ENCODE results near the gene TMC3. TPM values are rescaled to one million over a fixed set of nuclear protein-coding genes. Genes with fewer than 3 reads are reported as not detected.

TMC3 gene
- total and polyA plus RNA-seq, 4 donors = 0.02 to 0.13 TPM; not detected in 2

DNA sequence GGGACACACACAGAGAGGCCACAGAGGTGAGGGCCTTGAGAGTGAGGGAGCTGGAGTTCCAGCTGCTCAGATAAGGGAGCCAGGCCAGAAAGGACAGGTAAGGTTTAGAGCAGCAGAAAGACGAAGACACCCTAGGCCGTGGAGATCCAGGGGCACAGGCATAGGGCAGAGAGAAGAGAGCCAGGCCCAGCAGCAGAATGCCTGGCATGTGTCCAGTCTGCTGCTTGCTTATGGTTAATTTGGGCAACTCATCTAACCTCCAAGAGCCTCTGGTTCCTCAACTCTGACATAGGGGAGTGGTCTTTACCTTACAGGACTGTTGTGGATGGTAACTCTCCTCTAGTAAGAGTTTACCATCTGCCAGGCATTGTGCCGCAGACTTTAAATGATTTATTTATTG is 86.0 kb downstream of the TMC3 start:
- H3K4me3 ChIP-seq (ENCODE audit: low read depth in 1 of 3, low read length in 3 of 3) = no peak overlapping the region
- H3K36me3 ChIP-seq (ENCODE audit: control insufficient read depth in 4 of 4, insufficient read depth in 3 of 4, low read depth in 1 of 4, low read length in 3 of 4) = no peaks in the 10 kb centered on the region
- no peaks in the 10 kb centered on the region for H3K27me3 ChIP-seq (ENCODE audit: control insufficient read depth in 4 of 4, insufficient read depth in 4 of 4, low read length in 3 of 4)
- H3K9ac ChIP-seq (ENCODE audit: low read depth in 1 of 2, low read length in 2 of 2) = no peak overlapping the region
- no peak for DNase-seq (ENCODE audit: low spot score)
- H3K27ac ChIP-seq (ENCODE audit: low read depth in 1 of 2, low read length in 2 of 2) = no peak overlapping the region
- H3K9me3 ChIP-seq (ENCODE audit: control insufficient read depth in 4 of 4, low read length in 3 of 4) = no peaks in the 10 kb centered on the region
- TF ChIP-seq, protein P1, sequence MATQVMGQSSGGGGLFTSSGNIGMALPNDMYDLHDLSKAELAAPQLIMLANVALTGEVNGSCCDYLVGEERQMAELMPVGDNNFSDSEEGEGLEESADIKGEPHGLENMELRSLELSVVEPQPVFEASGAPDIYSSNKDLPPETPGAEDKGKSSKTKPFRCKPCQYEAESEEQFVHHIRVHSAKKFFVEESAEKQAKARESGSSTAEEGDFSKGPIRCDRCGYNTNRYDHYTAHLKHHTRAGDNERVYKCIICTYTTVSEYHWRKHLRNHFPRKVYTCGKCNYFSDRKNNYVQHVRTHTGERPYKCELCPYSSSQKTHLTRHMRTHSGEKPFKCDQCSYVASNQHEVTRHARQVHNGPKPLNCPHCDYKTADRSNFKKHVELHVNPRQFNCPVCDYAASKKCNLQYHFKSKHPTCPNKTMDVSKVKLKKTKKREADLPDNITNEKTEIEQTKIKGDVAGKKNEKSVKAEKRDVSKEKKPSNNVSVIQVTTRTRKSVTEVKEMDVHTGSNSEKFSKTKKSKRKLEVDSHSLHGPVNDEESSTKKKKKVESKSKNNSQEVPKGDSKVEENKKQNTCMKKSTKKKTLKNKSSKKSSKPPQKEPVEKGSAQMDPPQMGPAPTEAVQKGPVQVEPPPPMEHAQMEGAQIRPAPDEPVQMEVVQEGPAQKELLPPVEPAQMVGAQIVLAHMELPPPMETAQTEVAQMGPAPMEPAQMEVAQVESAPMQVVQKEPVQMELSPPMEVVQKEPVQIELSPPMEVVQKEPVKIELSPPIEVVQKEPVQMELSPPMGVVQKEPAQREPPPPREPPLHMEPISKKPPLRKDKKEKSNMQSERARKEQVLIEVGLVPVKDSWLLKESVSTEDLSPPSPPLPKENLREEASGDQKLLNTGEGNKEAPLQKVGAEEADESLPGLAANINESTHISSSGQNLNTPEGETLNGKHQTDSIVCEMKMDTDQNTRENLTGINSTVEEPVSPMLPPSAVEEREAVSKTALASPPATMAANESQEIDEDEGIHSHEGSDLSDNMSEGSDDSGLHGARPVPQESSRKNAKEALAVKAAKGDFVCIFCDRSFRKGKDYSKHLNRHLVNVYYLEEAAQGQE (IDR thresholded peaks at IDR 0.05) = no peak
- no peak for TF ChIP-seq YY1 (IDR thresholded peaks at IDR 0.05)
- TF ChIP-seq, protein P2, sequence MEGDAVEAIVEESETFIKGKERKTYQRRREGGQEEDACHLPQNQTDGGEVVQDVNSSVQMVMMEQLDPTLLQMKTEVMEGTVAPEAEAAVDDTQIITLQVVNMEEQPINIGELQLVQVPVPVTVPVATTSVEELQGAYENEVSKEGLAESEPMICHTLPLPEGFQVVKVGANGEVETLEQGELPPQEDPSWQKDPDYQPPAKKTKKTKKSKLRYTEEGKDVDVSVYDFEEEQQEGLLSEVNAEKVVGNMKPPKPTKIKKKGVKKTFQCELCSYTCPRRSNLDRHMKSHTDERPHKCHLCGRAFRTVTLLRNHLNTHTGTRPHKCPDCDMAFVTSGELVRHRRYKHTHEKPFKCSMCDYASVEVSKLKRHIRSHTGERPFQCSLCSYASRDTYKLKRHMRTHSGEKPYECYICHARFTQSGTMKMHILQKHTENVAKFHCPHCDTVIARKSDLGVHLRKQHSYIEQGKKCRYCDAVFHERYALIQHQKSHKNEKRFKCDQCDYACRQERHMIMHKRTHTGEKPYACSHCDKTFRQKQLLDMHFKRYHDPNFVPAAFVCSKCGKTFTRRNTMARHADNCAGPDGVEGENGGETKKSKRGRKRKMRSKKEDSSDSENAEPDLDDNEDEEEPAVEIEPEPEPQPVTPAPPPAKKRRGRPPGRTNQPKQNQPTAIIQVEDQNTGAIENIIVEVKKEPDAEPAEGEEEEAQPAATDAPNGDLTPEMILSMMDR (IDR thresholded peaks at IDR 0.05; ENCODE audit: low read depth, low read length, missing input control) = no peak
- no peak for TF ChIP-seq NR2F2 (IDR thresholded peaks at IDR 0.05)
- TF ChIP-seq FOXA2 (IDR thresholded peaks at IDR 0.05) = no peak
- TF ChIP-seq, protein P3, sequence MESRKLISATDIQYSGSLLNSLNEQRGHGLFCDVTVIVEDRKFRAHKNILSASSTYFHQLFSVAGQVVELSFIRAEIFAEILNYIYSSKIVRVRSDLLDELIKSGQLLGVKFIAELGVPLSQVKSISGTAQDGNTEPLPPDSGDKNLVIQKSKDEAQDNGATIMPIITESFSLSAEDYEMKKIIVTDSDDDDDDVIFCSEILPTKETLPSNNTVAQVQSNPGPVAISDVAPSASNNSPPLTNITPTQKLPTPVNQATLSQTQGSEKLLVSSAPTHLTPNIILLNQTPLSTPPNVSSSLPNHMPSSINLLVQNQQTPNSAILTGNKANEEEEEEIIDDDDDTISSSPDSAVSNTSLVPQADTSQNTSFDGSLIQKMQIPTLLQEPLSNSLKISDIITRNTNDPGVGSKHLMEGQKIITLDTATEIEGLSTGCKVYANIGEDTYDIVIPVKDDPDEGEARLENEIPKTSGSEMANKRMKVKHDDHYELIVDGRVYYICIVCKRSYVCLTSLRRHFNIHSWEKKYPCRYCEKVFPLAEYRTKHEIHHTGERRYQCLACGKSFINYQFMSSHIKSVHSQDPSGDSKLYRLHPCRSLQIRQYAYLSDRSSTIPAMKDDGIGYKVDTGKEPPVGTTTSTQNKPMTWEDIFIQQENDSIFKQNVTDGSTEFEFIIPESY (IDR thresholded peaks at IDR 0.05) = no peak
- TF ChIP-seq SP1 (IDR thresholded peaks at IDR 0.05) = no peak
- no peak for TF ChIP-seq HNF4A (conservative IDR thresholded peaks at IDR 0.05)
- TF ChIP-seq, protein P4, sequence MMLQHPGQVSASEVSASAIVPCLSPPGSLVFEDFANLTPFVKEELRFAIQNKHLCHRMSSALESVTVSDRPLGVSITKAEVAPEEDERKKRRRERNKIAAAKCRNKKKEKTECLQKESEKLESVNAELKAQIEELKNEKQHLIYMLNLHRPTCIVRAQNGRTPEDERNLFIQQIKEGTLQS (IDR thresholded peaks at IDR 0.05) = no peak
- TF ChIP-seq HNF4G (IDR thresholded peaks at IDR 0.05) = no peak
- no peak for TF ChIP-seq RAD21 (IDR thresholded peaks at IDR 0.05)
- TF ChIP-seq RXRA (IDR thresholded peaks at IDR 0.05) = no peak
- TF ChIP-seq, protein P5, sequence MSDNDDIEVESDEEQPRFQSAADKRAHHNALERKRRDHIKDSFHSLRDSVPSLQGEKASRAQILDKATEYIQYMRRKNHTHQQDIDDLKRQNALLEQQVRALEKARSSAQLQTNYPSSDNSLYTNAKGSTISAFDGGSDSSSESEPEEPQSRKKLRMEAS (IDR thresholded peaks at IDR 0.05) = no peak
- no peak for TF ChIP-seq GABPA (IDR thresholded peaks at IDR 0.05 in 1 of 2, conservative IDR thresholded peaks at IDR 0.05 in 1 of 2)
- no peak for TF ChIP-seq FOXA1 (IDR thresholded peaks at IDR 0.05)
- over 99% methylated on average over 3 of the region's 3 CpGs for WGBS
- no peaks in the 10 kb centered on the region for H3K4me1 ChIP-seq (ENCODE audit: control insufficient read depth in 4 of 4, insufficient read depth in 4 of 4, low read length in 3 of 4)

DNA sequence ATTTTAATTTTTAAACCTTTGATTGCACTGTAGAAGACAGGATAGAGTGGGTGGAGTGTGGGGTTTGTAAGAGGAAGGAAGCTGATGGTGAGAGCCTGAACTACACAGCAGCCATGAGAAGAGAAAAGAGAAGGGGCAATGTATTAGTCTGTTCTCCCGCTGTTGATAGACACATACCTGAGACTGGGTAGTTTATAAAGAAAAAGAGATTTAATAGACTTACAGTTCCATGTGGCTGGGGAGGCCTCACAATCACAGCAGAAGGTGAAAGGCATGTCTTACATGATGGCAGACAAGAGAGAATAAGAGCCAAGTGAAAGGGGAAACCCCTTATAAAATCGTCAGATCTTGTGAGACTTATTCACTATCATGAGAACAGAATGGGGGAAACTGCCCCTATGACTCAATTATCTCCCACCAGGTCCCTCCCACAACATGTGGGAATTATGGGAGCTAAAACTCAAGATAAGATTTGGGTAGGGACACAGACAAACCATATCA is 87.3 kb downstream of the TMC3 start:
- TF ChIP-seq SP1 (IDR thresholded peaks at IDR 0.05) (no peak), HNF4A (conservative IDR thresholded peaks at IDR 0.05) (no peak), FOXA1 (IDR thresholded peaks at IDR 0.05) (no peak), HNF4G (IDR thresholded peaks at IDR 0.05) (no peak)
- TF ChIP-seq, protein P2 (IDR thresholded peaks at IDR 0.05; ENCODE audit: low read depth, low read length, missing input control) = no peak
- TF ChIP-seq, protein P1 (IDR thresholded peaks at IDR 0.05) = no peak
- no peak overlapping the region for H3K4me3 ChIP-seq (ENCODE audit: low read depth in 1 of 3, low read length in 3 of 3)
- WGBS = 82% methylated on average over 2 of the region's 2 CpGs
- H3K9ac ChIP-seq (ENCODE audit: low read depth in 1 of 2, low read length in 2 of 2) = no peak overlapping the region
- H3K27ac ChIP-seq (ENCODE audit: low read depth in 1 of 2, low read length in 2 of 2) = no peak overlapping the region
- no peaks in the 10 kb centered on the region for H3K9me3 ChIP-seq (ENCODE audit: control insufficient read depth in 4 of 4, low read length in 3 of 4)
- H3K36me3 ChIP-seq (ENCODE audit: control insufficient read depth in 4 of 4, insufficient read depth in 3 of 4, low read depth in 1 of 4, low read length in 3 of 4) = no peaks in the 10 kb centered on the region
- no peaks in the 10 kb centered on the region for H3K27me3 ChIP-seq (ENCODE audit: control insufficient read depth in 4 of 4, insufficient read depth in 4 of 4, low read length in 3 of 4)
- H3K4me1 ChIP-seq (ENCODE audit: control insufficient read depth in 4 of 4, insufficient read depth in 4 of 4, low read length in 3 of 4) = no peaks in the 10 kb centered on the region
- DNase-seq (ENCODE audit: low spot score) = no peak
